GM12873 (cell line): ENCODE data around the gene ETHE1.

Experiments
- TF ChIP-seq, protein P1 (sequence below): IDR thresholded peaks from 2 replicates; pipeline ENCODE4 v1.5.1; 2012; ENCODE audit warnings: low read depth, mild to moderate bottlenecking, moderate library complexity, low read length, control low read depth; ENCODE audit not compliant: insufficient read depth; ENCODE audit errors: missing control alignments

ETHE1 gene

DNA sequence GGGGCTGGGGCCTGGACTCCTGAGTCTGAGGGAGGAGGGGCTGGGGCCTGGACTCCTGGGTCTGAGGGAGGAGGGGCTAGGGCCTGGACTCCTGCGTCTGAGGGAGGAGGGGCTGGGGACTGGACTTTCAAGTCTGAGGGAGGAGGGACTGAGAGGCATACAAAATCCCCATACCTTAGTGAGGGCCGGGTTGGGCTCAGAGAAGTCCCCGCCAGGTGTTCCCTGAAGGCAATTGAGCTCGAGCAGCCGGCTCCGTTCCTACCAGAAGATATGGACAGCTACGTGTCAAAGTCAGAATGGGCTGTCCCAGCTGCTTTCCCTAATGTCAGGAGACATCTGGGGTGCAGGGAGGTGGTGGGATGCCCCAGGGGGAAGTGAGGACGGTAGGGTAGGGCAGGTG, 31.9 kb downstream of the ETHE1 start:
- TF ChIP-seq, protein P1, sequence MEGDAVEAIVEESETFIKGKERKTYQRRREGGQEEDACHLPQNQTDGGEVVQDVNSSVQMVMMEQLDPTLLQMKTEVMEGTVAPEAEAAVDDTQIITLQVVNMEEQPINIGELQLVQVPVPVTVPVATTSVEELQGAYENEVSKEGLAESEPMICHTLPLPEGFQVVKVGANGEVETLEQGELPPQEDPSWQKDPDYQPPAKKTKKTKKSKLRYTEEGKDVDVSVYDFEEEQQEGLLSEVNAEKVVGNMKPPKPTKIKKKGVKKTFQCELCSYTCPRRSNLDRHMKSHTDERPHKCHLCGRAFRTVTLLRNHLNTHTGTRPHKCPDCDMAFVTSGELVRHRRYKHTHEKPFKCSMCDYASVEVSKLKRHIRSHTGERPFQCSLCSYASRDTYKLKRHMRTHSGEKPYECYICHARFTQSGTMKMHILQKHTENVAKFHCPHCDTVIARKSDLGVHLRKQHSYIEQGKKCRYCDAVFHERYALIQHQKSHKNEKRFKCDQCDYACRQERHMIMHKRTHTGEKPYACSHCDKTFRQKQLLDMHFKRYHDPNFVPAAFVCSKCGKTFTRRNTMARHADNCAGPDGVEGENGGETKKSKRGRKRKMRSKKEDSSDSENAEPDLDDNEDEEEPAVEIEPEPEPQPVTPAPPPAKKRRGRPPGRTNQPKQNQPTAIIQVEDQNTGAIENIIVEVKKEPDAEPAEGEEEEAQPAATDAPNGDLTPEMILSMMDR: no peak

DNA sequence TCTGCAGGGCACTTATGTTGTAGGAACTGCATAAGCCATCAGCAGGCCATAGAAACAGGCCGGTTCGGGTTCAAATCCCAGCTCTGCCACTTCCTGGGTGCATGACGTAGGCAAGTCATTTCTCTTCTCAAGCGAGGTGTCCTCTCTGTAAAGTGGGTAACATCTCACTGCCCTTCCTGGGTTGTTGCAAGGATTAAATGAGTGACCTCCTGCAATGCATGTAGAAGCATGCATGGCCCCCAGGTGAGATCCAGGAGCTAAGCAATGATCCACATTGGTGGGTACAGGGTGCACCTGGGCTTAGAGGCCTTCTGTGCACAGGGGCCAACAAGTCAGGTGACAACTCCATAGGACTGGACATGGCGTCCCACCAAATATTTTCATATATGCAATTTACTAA, 36.2 kb downstream of the ETHE1 start:
- TF ChIP-seq, protein P1: no peak

DNA sequence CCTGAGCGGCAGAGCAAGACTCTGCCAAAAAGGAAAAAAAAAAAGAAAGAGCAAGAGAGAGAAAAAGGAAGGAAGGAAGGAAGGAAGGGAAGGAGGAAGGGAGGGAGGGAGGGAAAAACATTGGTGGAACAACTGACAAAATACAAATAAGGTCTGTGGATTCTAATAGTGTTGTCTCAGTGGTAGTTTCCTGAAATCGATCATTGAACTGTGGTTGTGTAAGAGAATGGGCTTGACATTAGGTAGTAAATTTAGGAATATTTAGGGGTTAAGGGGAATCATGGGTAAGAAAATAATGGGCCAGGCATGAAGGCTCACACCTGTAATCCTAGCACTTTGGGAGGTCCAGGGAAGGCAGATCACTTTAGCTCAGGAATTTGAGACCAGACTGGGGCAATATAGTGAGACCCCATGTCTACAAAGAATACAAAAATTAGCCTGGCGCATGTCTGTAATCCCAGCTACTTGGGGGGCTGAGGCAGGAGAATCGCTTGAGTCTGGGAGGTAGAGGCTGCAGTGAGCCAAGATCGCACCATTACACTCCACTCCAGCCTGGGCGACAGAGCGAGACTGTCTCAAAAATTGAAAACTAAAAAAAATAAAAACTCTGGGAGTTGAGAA, 36.9 kb downstream of the ETHE1 start:
- TF ChIP-seq, protein P1: no peak

DNA sequence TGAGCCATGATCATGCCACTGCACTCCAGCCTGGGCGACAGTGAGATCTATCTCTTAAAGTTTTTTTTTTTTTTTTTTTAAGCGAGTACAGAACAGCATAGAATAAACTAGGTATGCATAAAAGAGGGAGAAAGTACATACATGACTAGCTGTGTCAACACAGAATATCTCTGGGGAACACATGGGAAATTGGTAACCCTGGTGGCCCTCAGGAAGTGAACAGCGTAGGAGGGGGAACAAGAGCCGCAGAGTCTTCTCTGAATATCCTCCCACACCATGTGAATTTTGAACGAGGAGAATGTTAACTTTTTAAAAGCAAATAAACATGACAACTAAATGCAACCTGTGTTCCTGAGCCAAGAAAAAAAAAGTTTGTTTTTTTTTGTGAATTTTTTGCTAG, 37.7 kb downstream of the ETHE1 start:
- TF ChIP-seq, protein P1: no peak

DNA sequence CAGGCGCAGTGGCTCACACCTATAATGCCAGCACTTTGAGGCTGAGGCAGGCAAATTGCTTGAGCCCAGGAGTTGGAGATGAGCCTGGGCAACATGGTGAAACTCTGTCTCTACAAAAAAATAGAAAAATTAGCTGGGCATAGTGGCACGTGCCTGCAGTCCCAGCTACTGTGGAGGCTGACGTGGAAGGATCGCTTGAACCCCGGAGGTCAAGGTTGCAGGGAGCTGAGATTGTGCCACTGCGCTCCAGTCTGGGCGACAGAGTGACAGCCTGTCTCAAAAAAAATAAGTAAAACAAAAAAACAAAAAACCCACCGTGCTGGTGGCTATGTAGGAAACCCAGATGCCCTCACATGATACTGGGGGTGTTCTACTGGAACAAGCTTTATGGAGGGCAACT, 38.8 kb downstream of the ETHE1 start:
- TF ChIP-seq, protein P1: no peak

DNA sequence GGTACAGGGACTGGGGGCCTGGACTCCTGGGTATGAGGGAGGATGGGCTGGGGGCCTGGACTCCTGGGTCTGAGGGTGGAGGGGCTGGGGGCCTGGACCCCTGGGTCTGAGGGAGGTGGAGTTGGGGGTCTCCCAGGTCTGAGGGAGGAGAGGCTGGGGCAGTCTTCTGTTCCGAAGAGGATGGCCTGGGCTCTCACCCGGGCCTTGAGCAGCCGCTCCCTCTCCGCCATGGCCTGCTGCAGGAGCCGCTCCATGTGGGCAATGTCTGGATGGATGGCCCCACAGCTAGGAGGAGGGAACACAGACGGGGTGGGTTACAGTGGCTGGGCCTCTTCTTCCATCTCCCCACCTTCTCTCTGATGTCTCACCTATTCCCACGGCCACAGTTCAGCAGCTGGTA, 40.6 kb downstream of the ETHE1 start:
- TF ChIP-seq, protein P1: no peak

DNA sequence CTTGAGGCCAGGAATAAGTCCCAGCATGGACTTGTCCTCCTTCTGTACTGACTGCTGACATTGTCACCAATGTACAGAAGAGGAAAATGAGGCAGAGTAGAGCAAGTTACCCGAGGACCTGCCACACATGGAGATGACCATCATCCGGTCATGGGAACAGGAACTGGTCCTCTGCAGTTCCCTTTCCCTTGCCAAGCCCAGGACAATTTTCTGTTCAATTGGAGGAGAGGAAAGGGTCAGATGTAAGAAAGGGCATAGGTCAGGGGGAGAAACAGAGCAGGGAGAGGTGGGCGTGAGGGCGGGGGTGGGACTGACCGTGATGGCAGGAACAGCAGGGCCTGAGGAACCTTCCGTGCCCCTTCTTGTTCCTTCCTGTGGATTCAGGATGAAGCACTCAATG, 41.0 kb downstream of the ETHE1 start:
- TF ChIP-seq, protein P1: no peak

DNA sequence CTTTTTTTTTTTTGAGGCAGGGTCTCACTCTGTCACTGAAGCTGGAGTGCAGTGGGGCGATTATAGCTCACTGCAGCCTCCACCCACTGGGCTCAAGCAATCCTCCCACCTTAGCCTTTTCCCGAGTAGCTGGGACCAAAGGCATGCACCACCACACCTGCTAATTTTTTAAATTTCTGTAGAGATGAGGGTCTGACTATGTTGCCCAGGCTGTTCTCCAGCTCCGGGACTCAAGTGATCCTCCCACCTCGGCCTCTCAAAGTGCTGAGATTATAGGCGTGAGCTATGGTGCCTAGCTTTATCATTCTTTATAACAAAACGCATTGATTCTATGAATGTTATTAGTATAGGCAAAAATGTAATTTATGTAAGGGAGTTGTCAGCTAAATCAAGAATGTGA, 43.7 kb downstream of the ETHE1 start:
- TF ChIP-seq, protein P1: no peak
